Tibial nerve (tissue), 4 donors: ENCODE measurements around the gene CD247. TPM values are rescaled to one million over a fixed set of nuclear protein-coding genes. Genes with fewer than 3 reads are reported as not detected.

ENCODE experiments used
- DNase-seq, 2 donors: peaks; one replicate each; pipeline ENCODE4 v3.0.0-alpha.2; 2019; ENCODE audit warnings: low spot score in 2 of 2
- H3K27ac ChIP-seq, 4 donors: fragments of 200-600 bp; sonication (generic) in 3 of 4; one replicate each; pipeline ENCODE4 v1.5.1; 2017 to 2019; ENCODE audit warnings: mild to moderate bottlenecking in 1 of 4
- H3K27me3 ChIP-seq, 2 donors: fragments of 200-600 bp; sonication (generic) in 1 of 2; one replicate each; pipeline versions ENCODE4 v1.5.1 to v1.6.0; 2017 to 2019
- H3K36me3 ChIP-seq, 3 donors: fragments of 200-600 bp; sonication (generic); one replicate each; pipeline ENCODE4 v1.5.1; 2018 to 2019
- H3K4me1 ChIP-seq, 4 donors: fragments of 200-600 bp; sonication (generic) in 3 of 4; one replicate each; pipeline ENCODE4 v1.5.1; 2017 to 2019
- H3K4me3 ChIP-seq, 4 donors: fragments of 200-600 bp; sonication (generic) in 3 of 4; one replicate each; pipeline ENCODE4 v1.5.1; 2017 to 2019; ENCODE audit warnings: mild to moderate bottlenecking in 1 of 4, moderate library complexity in 1 of 4
- H3K9me3 ChIP-seq, 4 donors: fragments of 200-600 bp; sonication (generic) in 3 of 4; one replicate each; pipeline ENCODE4 v1.5.1; 2017 to 2019
- EP300 ChIP-seq, 2 donors: sonication (generic); formaldehyde crosslinking; IDR thresholded peaks; one replicate each; pipeline ENCODE4 v1.6.1; 2017; ENCODE audit warnings: antibody characterized with exemption in 2 of 2, mild to moderate bottlenecking in 1 of 2
- POLR2A ChIP-seq, 2 donors: fragments of 450-650 bp; IDR thresholded peaks; one replicate each; pipeline ENCODE4 v1.6.1; 2017; ENCODE audit warnings: antibody characterized with exemption in 2 of 2, mild to moderate bottlenecking in 2 of 2, moderate library complexity in 2 of 2
- WGBS, 2 donors: methylation state at CpG; one replicate each; pipeline ENCODE4 v1.1.5; 2018; 5-methylcytosine and 5-hydroxymethylcytosine counted together
- total RNA-seq, 4 donors: library from RNA; depleted of rRNA; stranded (reverse); fragments of >200 nt; gene quantifications; one replicate each; pipeline ENCODE4 v1.1.0, GENCODE V29; 2016
- TF ChIP-seq, protein P1 (sequence below), 5 experiments: fragments of 200-600 bp in 3 of 5; fragments of 450-650 bp in 2 of 5; sonication (generic) in 3 of 5; IDR thresholded peaks; one replicate each; pipeline ENCODE4 v1.5.1; 2016 to 2019; ENCODE audit warnings: antibody characterized with exemption in 5 of 5, mild to moderate bottlenecking in 3 of 5, moderate library complexity in 2 of 5

CD247 gene
- total RNA-seq, 4 donors from 2014 or later = 1.2 to 1.5 (median 1.4) TPM; not detected in 1

DNA sequence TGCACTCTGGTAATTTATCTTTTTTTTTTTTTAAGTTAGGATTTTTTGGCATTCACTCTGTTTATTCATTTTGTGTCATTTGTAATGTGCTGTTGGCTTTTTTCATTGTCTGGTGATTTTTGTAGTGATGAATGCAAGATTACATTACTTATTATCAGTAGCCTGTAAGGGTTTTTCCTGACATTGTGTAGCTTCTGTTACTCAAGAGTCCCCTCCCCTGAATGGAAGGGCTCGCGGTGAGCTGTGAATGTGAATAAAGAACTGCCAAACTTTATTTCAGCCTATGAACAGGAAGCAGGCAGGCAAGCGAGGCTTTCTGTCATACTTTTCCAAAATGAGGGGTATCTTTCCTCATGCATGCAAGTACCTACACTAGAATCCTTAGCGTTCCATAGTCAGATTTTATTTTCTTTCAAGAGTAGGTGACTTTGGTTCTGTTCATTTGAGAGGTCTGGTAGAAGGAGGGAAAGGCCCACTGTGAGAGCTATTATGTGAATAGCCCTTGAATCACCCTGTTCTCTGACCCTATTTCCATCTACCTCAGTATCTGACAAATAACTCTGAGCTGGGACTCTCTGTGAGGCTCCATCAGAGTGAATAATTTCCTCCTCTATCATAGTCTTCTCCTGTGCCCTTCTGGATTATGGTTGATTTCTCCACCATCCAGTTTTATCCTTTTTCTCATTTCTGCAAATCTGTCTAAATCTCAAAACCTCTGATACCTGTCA lies 114.0 kb downstream of the CD247 start:
- WGBS, 2 donors = 60 to 65% methylated on average over 4 of the region's 4 CpGs
- TF ChIP-seq EP300 (IDR thresholded peaks at IDR 0.05) (no peak), POLR2A (IDR thresholded peaks at IDR 0.05) (no peak)
- TF ChIP-seq, protein P1, sequence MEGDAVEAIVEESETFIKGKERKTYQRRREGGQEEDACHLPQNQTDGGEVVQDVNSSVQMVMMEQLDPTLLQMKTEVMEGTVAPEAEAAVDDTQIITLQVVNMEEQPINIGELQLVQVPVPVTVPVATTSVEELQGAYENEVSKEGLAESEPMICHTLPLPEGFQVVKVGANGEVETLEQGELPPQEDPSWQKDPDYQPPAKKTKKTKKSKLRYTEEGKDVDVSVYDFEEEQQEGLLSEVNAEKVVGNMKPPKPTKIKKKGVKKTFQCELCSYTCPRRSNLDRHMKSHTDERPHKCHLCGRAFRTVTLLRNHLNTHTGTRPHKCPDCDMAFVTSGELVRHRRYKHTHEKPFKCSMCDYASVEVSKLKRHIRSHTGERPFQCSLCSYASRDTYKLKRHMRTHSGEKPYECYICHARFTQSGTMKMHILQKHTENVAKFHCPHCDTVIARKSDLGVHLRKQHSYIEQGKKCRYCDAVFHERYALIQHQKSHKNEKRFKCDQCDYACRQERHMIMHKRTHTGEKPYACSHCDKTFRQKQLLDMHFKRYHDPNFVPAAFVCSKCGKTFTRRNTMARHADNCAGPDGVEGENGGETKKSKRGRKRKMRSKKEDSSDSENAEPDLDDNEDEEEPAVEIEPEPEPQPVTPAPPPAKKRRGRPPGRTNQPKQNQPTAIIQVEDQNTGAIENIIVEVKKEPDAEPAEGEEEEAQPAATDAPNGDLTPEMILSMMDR (IDR thresholded peaks at IDR 0.05) = no peak

DNA sequence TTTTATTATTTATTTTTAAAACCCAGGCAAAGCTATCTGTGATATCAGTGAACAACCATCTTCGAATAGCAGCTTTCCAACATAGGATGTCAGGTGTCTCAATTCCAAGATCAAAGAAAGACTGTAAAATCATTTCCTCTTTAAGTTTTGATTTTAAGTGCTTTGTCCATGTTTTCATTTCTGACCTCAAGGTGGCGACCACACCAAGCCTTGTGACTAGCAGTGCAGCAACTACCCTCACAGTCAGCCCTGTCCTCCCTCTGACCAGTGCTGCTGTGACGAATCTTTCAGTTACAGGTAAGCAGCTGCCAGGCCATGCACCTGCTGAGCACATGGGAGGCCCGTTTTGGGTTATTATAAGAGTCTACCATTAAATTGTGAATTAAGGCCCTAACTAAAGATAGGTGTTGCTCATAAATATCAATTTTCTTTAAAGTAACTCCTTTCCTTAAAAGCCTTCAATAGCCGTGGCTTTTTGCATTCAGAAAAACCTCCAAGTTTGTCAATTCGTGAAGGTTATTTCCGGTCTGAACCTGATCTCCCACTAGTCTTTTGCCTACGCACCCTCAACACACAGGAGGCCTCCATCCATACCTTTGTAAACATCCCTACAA lies 117.0 kb downstream of the CD247 start:
- Histone ChIP-seq H3K36me3 (peaks cover 0 to 44% (median 8%) of the 10 kb centered on the region in 3 donors), H3K27me3 (no peaks in the 10 kb centered on the region), H3K9me3 (no peaks in the 10 kb centered on the region), H3K4me1 (peaks cover 0 to 11% (median 2%) of the 10 kb centered on the region in 4 donors), H3K27ac (no peak overlapping the region), H3K4me3 (no peak overlapping the region)
- WGBS, 2 donors = 66% methylated on average over 8 of the region's 8 CpGs
- DNase-seq = peak in 1 of 2 donors; percentile 43
- TF ChIP-seq, protein P1 (IDR thresholded peaks at IDR 0.05) = peak; percentile 17 to 57 (median 45)
- no peak for TF ChIP-seq EP300 (IDR thresholded peaks at IDR 0.05)

More for the DNA sequence above, 114.0 kb downstream of the CD247 start:
- Histone ChIP-seq H3K4me1 (peaks cover 0 to 11% (median 2%) of the 10 kb centered on the region in 4 donors), H3K4me3 (no peak overlapping the region), H3K36me3 (peaks cover 0 to 46% (median 0%) of the 10 kb centered on the region in 3 donors), H3K27ac (no peak overlapping the region), H3K9me3 (no peaks in the 10 kb centered on the region), H3K27me3 (no peaks in the 10 kb centered on the region)
- DNase-seq = no peak

DNA sequence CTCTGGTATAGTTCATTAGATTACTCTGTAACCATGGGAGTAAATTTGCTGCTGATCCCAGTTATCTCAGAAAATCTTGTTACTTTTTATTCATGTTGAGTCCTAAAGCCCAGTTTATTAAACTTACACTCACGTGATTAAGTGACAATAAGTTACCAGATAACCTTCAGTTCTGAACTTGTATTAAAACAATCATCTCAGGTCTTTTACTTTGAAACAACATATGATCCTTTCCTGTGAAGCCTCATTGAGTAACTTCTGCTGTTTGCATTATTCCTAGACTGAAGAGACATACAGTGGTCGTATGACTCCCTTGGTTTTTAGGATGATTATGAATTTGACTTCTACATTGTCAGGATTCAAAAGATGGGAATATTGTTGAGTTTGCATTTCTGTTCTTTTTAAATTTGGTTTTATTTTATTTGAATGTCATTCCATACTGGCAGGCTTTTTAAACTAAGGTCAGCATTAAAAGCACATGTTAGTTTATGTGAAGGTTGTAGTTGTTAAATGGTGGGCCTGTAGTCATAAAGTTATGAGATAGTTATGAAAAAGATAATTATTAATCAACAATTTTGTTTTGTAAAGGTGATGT lies 117.9 kb downstream of the CD247 start:
- peaks cover 0 to 44% (median 8%) of the 10 kb centered on the region in 3 donors for H3K36me3 ChIP-seq
- H3K4me1 ChIP-seq = peaks cover 0 to 11% (median 2%) of the 10 kb centered on the region in 4 donors
- H3K4me3 ChIP-seq = no peak overlapping the region
- H3K27me3 ChIP-seq = no peaks in the 10 kb centered on the region
- DNase-seq = no peak
- H3K27ac ChIP-seq = no peak overlapping the region
- TF ChIP-seq POLR2A (IDR thresholded peaks at IDR 0.05) (no peak), EP300 (IDR thresholded peaks at IDR 0.05) (no peak)
- TF ChIP-seq, protein P1 (IDR thresholded peaks at IDR 0.05) = no peak
- H3K9me3 ChIP-seq = no peaks in the 10 kb centered on the region
- WGBS, 2 donors = 67 to 77% methylated on average over 2 of the region's 2 CpGs

DNA sequence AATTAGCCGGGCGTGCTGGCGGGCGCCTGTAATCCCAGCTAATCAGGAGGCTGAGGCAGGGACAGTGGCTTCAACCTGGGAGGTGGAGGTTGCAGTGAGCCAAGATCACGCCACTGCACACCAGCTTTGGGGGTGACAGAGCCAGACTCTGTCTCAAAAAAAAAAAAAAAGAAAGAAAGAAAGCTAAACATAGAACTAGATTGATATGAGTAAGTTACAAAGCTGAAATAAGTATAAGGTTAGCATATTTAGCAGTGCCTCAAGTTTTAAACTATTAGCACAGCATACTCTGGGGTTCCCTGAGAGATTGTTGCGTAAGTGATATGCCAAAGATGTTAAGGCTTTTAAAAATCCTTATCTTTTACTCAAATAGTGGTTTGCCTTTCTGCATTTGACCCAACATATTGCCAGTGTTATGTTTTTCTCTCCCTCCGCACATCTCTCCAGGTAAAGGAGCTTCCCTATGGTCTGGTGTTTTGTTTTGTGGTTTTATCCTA lies 126.1 kb downstream of the CD247 start:
- no peak overlapping the region for H3K4me3 ChIP-seq
- WGBS, 2 donors = 95 to 97% methylated on average over 7 of the region's 7 CpGs
- no peaks in the 10 kb centered on the region for H3K27me3 ChIP-seq
- no peak overlapping the region for H3K27ac ChIP-seq
- DNase-seq = no peak
- H3K9me3 ChIP-seq = no peaks in the 10 kb centered on the region
- TF ChIP-seq POLR2A (IDR thresholded peaks at IDR 0.05) = no peak
- TF ChIP-seq, protein P1 (IDR thresholded peaks at IDR 0.05) = no peak
- TF ChIP-seq EP300 (IDR thresholded peaks at IDR 0.05) = no peak
- no peaks in the 10 kb centered on the region for H3K4me1 ChIP-seq
- H3K36me3 ChIP-seq = peaks cover 0 to 26% (median 0%) of the 10 kb centered on the region in 3 donors
